Activated CD4-positive, alpha-beta memory T cell treated with anti-CD3 and anti-CD28 coated beads, Interleukin-2, amount 10 ng/mL, durations not matched to agents 7 days and 5 days (primary cell): ENCODE data around the gene ATP13A1. TPM values are rescaled to one million over a fixed set of nuclear protein-coding genes. Genes with fewer than 3 reads are reported as not detected.

Experiments used
- CTCF ChIA-PET: fragments of 350-600 bp; sonication (Branson Sonifier 250); formaldehyde crosslinking; loops from one replicate; lab custom pipeline; 2021; ENCODE audit warnings: antibody characterized with exemption, inconsistent platforms; lab: Charles Lee
- POLR2A ChIA-PET: fragments of 350-600 bp; sonication (Branson Sonifier 250); formaldehyde crosslinking; loops from one replicate; lab custom pipeline; 2021; ENCODE audit warnings: antibody characterized with exemption; lab: Charles Lee
- DNase-seq: peaks from one replicate; pipeline ENCODE4 v3.0.0-alpha.2; 2020
- H3K27ac Mint-ChIP-seq: one replicate; pipeline ENCODE4 v1.8.0; 2021; ENCODE audit warnings: mild to moderate bottlenecking, mixed read lengths
- H3K27me3 Mint-ChIP-seq: one replicate; pipeline ENCODE4 v1.8.0; 2021; ENCODE audit warnings: mixed read lengths
- H3K36me3 Mint-ChIP-seq: one replicate; pipeline ENCODE4 v1.8.0; 2021; ENCODE audit warnings: low read depth, mixed read lengths
- H3K4me1 Mint-ChIP-seq: one replicate; pipeline ENCODE4 v1.8.0; 2021; ENCODE audit warnings: mixed read lengths
- H3K4me3 Mint-ChIP-seq: one replicate; pipeline ENCODE4 v1.8.0; 2021; ENCODE audit warnings: mild to moderate bottlenecking, mixed read lengths
- H3K9me3 Mint-ChIP-seq: one replicate; pipeline ENCODE4 v1.8.0; 2021; ENCODE audit warnings: mixed read lengths
- total RNA-seq, 2 experiments: library from RNA; stranded (reverse); gene quantifications; one replicate each; pipeline ENCODE4 v1.2.3, GENCODE V29; 2021

The ATP13A1 gene
- total RNA-seq, 2 experiments from 2014 or later: 102 to 107 TPM

DNA sequence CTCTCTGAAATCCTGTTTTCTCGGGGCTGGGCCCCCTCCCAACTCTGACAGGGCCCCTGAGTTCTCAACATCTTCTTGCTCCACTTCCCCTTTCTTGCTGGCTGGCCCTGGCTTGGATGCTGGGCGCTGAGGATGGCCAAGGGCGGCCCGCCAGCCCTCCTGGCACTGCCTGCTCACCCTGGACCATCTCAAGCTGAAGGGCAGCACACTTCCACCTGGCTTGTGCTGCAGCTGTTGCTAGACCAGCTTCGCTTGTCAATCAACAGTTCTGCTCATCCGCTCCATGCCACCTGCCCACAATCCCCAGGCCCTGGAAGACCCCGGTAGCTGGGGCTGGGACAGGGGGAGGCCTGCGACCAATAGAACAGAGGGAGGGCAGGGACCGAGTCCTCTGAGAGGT lies 13.1 kb downstream of the ATP13A1 start:
- Mint-ChIP-seq H3K27ac (no peak overlapping the region), H3K36me3 (peaks cover 72% of the 10 kb centered on the region)
- POLR2A ChIA-PET: interaction anchor here (1.2 to 4.5 kb wide), 4 partner anchors 12 to 134 kb away, joined by 3 to 36 read pairs (median 4); partner anchors contain the start of genes ATP13A1 and NDUFA13

DNA sequence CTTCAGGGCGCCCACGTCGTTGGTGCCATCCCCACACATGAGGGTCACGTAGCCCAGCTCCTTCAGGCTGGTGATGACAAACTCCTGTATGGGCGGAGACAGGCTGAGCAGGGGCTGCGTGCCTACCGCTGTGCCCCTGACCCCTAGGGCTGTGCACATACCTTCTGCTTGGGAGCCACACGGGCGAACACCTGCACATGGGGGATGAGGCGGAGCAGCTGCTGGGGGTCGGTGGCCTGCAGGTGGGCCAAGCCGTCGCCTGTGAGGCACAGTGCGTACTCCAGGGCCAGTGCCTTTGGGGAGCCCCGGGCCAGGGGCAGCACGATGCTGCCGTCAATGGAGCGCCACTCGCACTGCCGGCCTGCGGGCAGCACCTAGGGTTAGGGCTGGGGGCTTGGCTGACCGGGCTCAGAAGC lies 13.9 kb downstream of the ATP13A1 start:
- H3K36me3 Mint-ChIP-seq: peaks cover 65% of the 10 kb centered on the region
- ChIA-PET POLR2A (interaction anchor here (1.5 to 4.5 kb wide), 2 partner anchors 13 to 23 kb away, joined by 3 to 36 read pairs; partner anchors contain the start of gene ATP13A1), CTCF (interaction anchor here (1.6 kb wide), 1 partner anchor 117 kb away, joined by 3 read pairs; no protein-coding TSS in a partner anchor)
- H3K9me3 Mint-ChIP-seq: no peaks in the 10 kb centered on the region
- no peak for DNase-seq
- H3K27me3 Mint-ChIP-seq: no peaks in the 10 kb centered on the region
- H3K4me3 Mint-ChIP-seq: no peak overlapping the region
- H3K27ac Mint-ChIP-seq: no peak overlapping the region
- peaks cover 2% of the 10 kb centered on the region for H3K4me1 Mint-ChIP-seq

More for the DNA sequence above, 13.1 kb downstream of the ATP13A1 start:
- Mint-ChIP-seq H3K27me3 (no peaks in the 10 kb centered on the region), H3K4me3 (no peak overlapping the region), H3K4me1 (peaks cover 2% of the 10 kb centered on the region), H3K9me3 (no peaks in the 10 kb centered on the region)
- CTCF ChIA-PET: interaction anchor here (1.0 to 1.6 kb wide), 4 partner anchors 72 to 118 kb away, joined by 3 to 4 read pairs (median 3); no protein-coding TSS in a partner anchor
- DNase-seq: no peak

DNA sequence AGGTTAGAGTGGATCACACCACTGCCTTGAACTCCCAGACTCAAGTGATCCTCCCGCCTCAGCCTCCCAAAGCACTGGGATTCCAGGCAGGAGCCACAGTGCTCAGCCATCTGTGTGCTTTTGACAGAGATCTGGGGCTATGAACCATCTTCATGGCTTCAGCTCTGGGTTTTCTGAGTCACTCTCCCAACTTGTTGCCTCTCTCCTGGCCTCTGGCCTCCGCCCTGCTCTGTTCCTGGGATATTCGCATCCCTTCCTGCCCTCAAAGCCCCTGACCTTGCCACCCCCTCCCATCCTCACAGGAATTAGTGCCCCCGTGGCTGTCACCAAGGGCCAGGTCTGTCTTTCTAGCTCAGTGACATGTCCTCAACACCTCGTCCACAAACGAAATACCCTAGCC lies 14.3 kb downstream of the ATP13A1 start:
- Mint-ChIP-seq H3K27ac (no peak overlapping the region), H3K36me3 (peaks cover 63% of the 10 kb centered on the region)
- POLR2A ChIA-PET: no interaction called here

DNA sequence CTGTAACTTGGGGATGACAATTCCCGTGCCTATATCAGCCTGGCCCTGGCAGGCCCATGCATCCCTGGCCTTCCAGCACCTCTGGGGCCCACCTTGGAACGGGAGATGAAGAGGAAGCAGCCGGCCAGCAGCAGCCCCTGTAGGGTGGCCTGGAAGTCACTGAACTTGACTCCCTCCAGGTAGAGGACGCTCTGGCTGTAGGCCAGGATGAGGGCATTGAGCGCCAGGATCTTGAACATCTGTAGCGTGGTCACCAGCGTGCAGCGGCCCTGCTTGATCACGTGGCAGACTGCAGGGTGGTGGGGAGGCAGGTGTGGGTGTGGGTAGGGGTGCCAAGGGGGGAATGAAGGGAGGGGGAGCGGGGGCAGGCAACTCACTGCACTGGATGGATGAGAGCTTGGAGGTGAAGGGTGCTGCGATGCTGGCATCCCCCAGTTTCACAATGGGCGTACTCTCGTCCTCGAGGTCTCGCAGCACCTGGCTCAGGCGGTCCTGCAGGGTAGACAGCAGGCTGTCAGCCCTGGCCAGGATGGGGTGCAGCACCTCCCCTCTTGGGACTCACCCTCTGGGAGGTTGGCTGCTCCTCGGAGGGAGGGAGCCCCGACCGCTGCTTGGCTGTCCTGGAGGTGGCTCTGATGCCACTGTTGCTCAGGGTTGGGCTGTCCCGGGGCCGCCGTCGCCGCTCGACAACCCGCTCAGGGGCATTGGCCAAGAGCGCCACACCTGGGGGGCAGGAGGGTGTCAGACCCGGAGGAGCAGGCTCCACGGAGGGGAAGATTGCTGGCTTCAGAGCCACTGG lies 16.2 kb downstream of the ATP13A1 start:
- POLR2A ChIA-PET: no interaction called here

More for the DNA sequence above, 14.3 kb downstream of the ATP13A1 start:
- Mint-ChIP-seq H3K27me3 (no peaks in the 10 kb centered on the region), H3K4me1 (peaks cover 2% of the 10 kb centered on the region), H3K9me3 (no peaks in the 10 kb centered on the region), H3K4me3 (no peak overlapping the region)
- DNase-seq: no peak
- CTCF ChIA-PET: interaction anchor here (1.6 kb wide), 1 partner anchor 117 kb away, joined by 3 read pairs; no protein-coding TSS in a partner anchor

GRCh38 chr19:19645233-19645870 lies 18.1 kb downstream of the ATP13A1 start:
- DNase-seq: no peak
- Mint-ChIP-seq H3K9me3 (no peaks in the 10 kb centered on the region), H3K36me3 (peaks cover 59% of the 10 kb centered on the region), H3K27me3 (no peaks in the 10 kb centered on the region), H3K27ac (no peak overlapping the region), H3K4me3 (no peak overlapping the region), H3K4me1 (peaks cover 17% of the 10 kb centered on the region)
- CTCF ChIA-PET: interaction anchor here (0.5 to 1.9 kb wide), 3 partner anchors 36 to 114 kb away, joined by 3 to 34 read pairs (median 3); no protein-coding TSS in a partner anchor
- POLR2A ChIA-PET: interaction anchor here (0.9 to 2.5 kb wide), 2 partner anchors 16 to 114 kb away, joined by 4 to 22 read pairs; no protein-coding TSS in a partner anchor

More for the DNA sequence above, 16.2 kb downstream of the ATP13A1 start:
- Mint-ChIP-seq H3K27me3 (no peaks in the 10 kb centered on the region), H3K4me1 (peaks cover 9% of the 10 kb centered on the region), H3K9me3 (no peaks in the 10 kb centered on the region), H3K36me3 (peaks cover 65% of the 10 kb centered on the region), H3K27ac (no peak overlapping the region), H3K4me3 (no peak overlapping the region)
- CTCF ChIA-PET: interaction anchor here (0.6 kb wide), 1 partner anchor 772 kb away, joined by 3 read pairs; no protein-coding TSS in a partner anchor
- no peak for DNase-seq

DNA sequence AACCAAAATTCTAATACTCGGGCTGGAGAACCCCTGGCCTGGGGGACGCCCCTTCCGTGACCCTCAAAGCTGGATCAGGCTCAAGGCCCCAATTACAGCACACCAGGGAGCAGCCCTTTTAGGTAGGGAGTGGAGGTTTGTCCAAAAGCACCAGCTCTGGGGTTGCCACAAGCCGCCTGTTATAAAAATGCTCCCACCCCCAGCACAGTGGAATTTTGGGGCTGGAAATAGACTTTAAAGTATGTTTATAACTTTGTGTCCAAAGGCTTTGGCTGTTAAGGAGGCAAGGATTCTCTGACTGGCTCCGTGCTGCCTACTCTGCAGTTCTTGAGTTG lies 19.5 kb downstream of the ATP13A1 start:
- no peaks in the 10 kb centered on the region for H3K27me3 Mint-ChIP-seq
- no peak for DNase-seq
- peak overlapping the region; percentile 96 for H3K27ac Mint-ChIP-seq
- H3K36me3 Mint-ChIP-seq: peaks cover 64% of the 10 kb centered on the region
- H3K4me1 Mint-ChIP-seq: peaks cover 15% of the 10 kb centered on the region
- peak overlapping the region; percentile 98 for H3K4me3 Mint-ChIP-seq
- CTCF ChIA-PET: interaction anchor here (0.7 to 1.9 kb wide), 11 partner anchors 9 to 127 kb away, joined by 3 to 34 read pairs (median 4); partner anchors contain the start of genes ATP13A1, CILP2 and NDUFA13
- H3K9me3 Mint-ChIP-seq: no peaks in the 10 kb centered on the region
- POLR2A ChIA-PET: interaction anchor here (0.6 to 2.5 kb wide), 13 partner anchors 8 to 222 kb away, joined by 3 to 22 read pairs (median 4); partner anchors contain the start of genes ATP13A1, ZNF101 and ZNF253

- peak; percentile 90 for DNase-seq
- Mint-ChIP-seq H3K27ac (peak within 1 kb of the TSS; percentile 96), H3K4me1 (peaks cover 16% of the 10 kb centered on the region), H3K36me3 (peaks cover 65% of the 10 kb centered on the region), H3K4me3 (peak within 1 kb of the TSS; percentile 98), H3K27me3 (no peaks in the 10 kb centered on the region), H3K9me3 (no peaks in the 10 kb centered on the region)
- ChIA-PET POLR2A (interaction anchor here (0.6 to 2.5 kb wide), 15 partner anchors 9 to 223 kb away, joined by 3 to 22 read pairs (median 3); partner anchors contain the start of genes ATP13A1, ZNF101 and ZNF253), CTCF (interaction anchor here (0.7 to 1.9 kb wide), 11 partner anchors 10 to 127 kb away, joined by 3 to 34 read pairs (median 4); partner anchors contain the start of genes ATP13A1, CILP2 and NDUFA13)
These were observed 20.1 kb downstream of the ATP13A1 start, which contains the start of gene GMIP for GRCh38 chr19:19643158-19644053. TSS of gene GMIP (minus strand) at chr19:19643657. CDS start at chr19:19643529, 128 bp downstream.

- CTCF ChIA-PET: no interaction called here
- no peaks in the 10 kb centered on the region for H3K9me3 Mint-ChIP-seq
- H3K4me1 Mint-ChIP-seq: peaks cover 18% of the 10 kb centered on the region
- H3K36me3 Mint-ChIP-seq: peaks cover 64% of the 10 kb centered on the region
- H3K27me3 Mint-ChIP-seq: no peaks in the 10 kb centered on the region
- peak overlapping the region; percentile 98 for H3K4me3 Mint-ChIP-seq
- H3K27ac Mint-ChIP-seq: peak overlapping the region; percentile 96
- DNase-seq: peak; percentile 47
- POLR2A ChIA-PET: interaction anchor here (0.7 to 1.3 kb wide), 6 partner anchors 14 to 112 kb away, joined by 3 to 4 read pairs (median 3); partner anchors contain the start of genes LPAR2 and ZNF101
These were observed 20.8 kb downstream of the ATP13A1 start for GRCh38 chr19:19642506-19643157.

GRCh38 chr19:19637523-19638251 lies 25.8 kb downstream of the ATP13A1 start:
- Mint-ChIP-seq H3K4me3 (no peak overlapping the region), H3K36me3 (peaks cover 75% of the 10 kb centered on the region), H3K27me3 (no peaks in the 10 kb centered on the region), H3K27ac (no peak overlapping the region), H3K4me1 (peaks cover 36% of the 10 kb centered on the region), H3K9me3 (no peaks in the 10 kb centered on the region)
- POLR2A ChIA-PET: no interaction called here
- CTCF ChIA-PET: no interaction called here
- DNase-seq: no peak

GRCh38 chr19:19637186-19637522 lies 26.3 kb downstream of the ATP13A1 start:
- POLR2A ChIA-PET: no interaction called here
- peaks cover 75% of the 10 kb centered on the region for H3K36me3 Mint-ChIP-seq
- no peak overlapping the region for H3K27ac Mint-ChIP-seq
- peaks cover 33% of the 10 kb centered on the region for H3K4me1 Mint-ChIP-seq
- no peak for DNase-seq
- CTCF ChIA-PET: no interaction called here
- H3K9me3 Mint-ChIP-seq: no peaks in the 10 kb centered on the region
- no peaks in the 10 kb centered on the region for H3K27me3 Mint-ChIP-seq
- H3K4me3 Mint-ChIP-seq: no peak overlapping the region

DNA sequence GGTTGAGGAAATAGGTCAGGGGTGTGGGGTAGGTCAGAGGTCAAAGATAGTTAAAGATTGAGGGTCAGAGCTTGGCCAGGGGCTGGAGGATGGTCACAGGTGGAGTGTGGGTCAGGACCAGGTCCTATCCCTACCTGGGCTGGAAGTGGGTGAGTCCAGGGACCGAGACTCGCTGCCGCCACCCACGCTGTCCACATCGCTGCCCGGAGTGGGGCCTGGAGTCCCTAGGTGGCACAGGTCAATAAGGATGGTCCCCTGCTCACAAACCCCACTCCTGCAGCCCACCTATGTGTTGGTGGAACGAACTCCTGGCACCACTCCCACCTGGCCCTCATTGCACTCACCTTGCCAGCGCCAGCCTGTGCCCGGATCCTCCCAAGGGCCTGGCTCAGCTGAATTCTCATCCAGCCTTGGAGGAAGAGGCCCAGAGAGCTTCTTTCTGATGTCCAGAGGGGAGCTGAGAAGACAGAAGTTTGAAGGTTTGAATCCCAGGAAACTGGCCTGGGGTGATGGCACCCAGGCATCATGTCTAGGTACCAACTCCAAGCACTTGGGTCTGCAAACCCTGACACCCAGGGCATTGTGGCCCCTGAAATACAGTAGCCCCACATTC lies 26.8 kb downstream of the ATP13A1 start:
- H3K27me3 Mint-ChIP-seq: no peaks in the 10 kb centered on the region

More for the DNA sequence above, 26.8 kb downstream of the ATP13A1 start:
- Mint-ChIP-seq H3K4me1 (peaks cover 28% of the 10 kb centered on the region), H3K9me3 (no peaks in the 10 kb centered on the region), H3K27ac (no peak overlapping the region), H3K4me3 (no peak overlapping the region), H3K36me3 (peaks cover 71% of the 10 kb centered on the region)
- DNase-seq: no peak
- POLR2A ChIA-PET: no interaction called here
- CTCF ChIA-PET: no interaction called here
